Peyer's patch (tissue), 4 donors: Measurements from ENCODE around the gene PROK1.

ENCODE experiments used
- CTCF ChIP-seq, 6 experiments: fragments of 450-650 bp in 4 of 6; fragments of 200-600 bp in 2 of 6; sonication (generic) in 1 of 6; IDR thresholded peaks; one replicate each; pipeline ENCODE4 v1.5.1; 2017 to 2019; ENCODE audit warnings: antibody characterized with exemption in 6 of 6, mild to moderate bottlenecking in 3 of 6, moderate library complexity in 1 of 6
- POLR2A ChIP-seq, 2 donors: fragments of 450-650 bp; IDR thresholded peaks; one replicate each; pipeline ENCODE4 v1.5.1; 2017; ENCODE audit warnings: antibody characterized with exemption in 2 of 2, mild to moderate bottlenecking in 2 of 2, moderate library complexity in 2 of 2

GRCh38 chr1:110482662-110483307 is 31.8 kb downstream of the PROK1 start:
- no peak for TF ChIP-seq CTCF (IDR thresholded peaks at IDR 0.05)
- TF ChIP-seq POLR2A (IDR thresholded peaks at IDR 0.05), result no peak
